Stimulated activated CD4-positive, alpha-beta T cell treated with anti-CD3 and anti-CD28 coated beads, Interleukin-12 subunit alpha, Interleukin-12 subunit beta, amount 100 ng/mL, for 48 hours (primary cell): Measurements from ENCODE around the gene ESPN.
"Not testable (repeated sequence)": the region's sequence is repeated elsewhere in the genome, so short reads cannot be mapped to it uniquely, and the experiment has no call there.

Experiments
- DNase-seq, 3 donors: peaks; one replicate each; pipeline ENCODE4 v3.0.0-alpha.2; 2020; ENCODE audit warnings: low read depth in 2 of 3, low spot score in 1 of 3

The ESPN gene

GRCh38 chr1:6427441-6428390, 3.1 kb downstream of the ESPN start:
- DNase-seq: no peak

- not testable (repeated sequence) for DNase-seq
These were observed 3.9 kb downstream of the ESPN start for GRCh38 chr1:6428453-6428852.

GRCh38 chr1:6429660-6430411, 5.3 kb downstream of the ESPN start:
- not testable (repeated sequence) for DNase-seq

GRCh38 chr1:6431645-6432579, 7.3 kb downstream of the ESPN start:
- not testable (repeated sequence) for DNase-seq

- no peak for DNase-seq
These were observed 9.6 kb downstream of the ESPN start for GRCh38 chr1:6434186-6434585.

GRCh38 chr1:6435129-6435528, 10.6 kb downstream of the ESPN start:
- DNase-seq: no peak

- no peak for DNase-seq
These were observed 11.0 kb downstream of the ESPN start for GRCh38 chr1:6435547-6435946.

- not testable (repeated sequence) for DNase-seq
These were observed 11.7 kb downstream of the ESPN start for GRCh38 chr1:6436277-6436676.

GRCh38 chr1:6437012-6437700, 12.6 kb downstream of the ESPN start:
- DNase-seq: not testable (repeated sequence)

GRCh38 chr1:6438047-6438525, 13.5 kb downstream of the ESPN start:
- peak; percentile 50 to 78 (median 61) for DNase-seq

- peak; percentile 55 to 69 (median 56) for DNase-seq
These were observed 15.9 kb downstream of the ESPN start for GRCh38 chr1:6440198-6441126.

- no peak for DNase-seq
These were observed 17.0 kb downstream of the ESPN start for GRCh38 chr1:6441586-6441985.

GRCh38 chr1:6443339-6444115, 19.0 kb downstream of the ESPN start:
- no peak for DNase-seq

GRCh38 chr1:6444377-6444776, 19.8 kb downstream of the ESPN start:
- no peak for DNase-seq

GRCh38 chr1:6445062-6445763, 20.6 kb downstream of the ESPN start:
- DNase-seq: no peak

- DNase-seq: not testable (repeated sequence)
These were observed 21.4 kb downstream of the ESPN start for GRCh38 chr1:6445929-6446328.

GRCh38 chr1:6446665-6447015, 22.1 kb downstream of the ESPN start:
- DNase-seq: no peak
